Measurements from ENCODE around the gene ARHGDIG. TPM values are rescaled to one million over a fixed set of nuclear protein-coding genes. Genes with fewer than 3 reads are reported as not detected.

Gene ARHGDIG
- total and polyA plus RNA-seq, 7 experiments from 2014 or later: 1.2 to 2.1 (median 1.4) TPM; not detected in 4

GRCh38 chr16:303760-304505, 23.5 kb downstream of the ARHGDIG start:
- ChIA-PET CTCF (no interaction called here), POLR2A (interaction anchor here (0.6 kb wide), 1 partner anchor 9 kb away, joined by 6 read pairs; no protein-coding TSS in a partner anchor)
- Mint-ChIP-seq H3K27ac (peak overlapping the region in 3 of 9 donors; percentile 14 to 43 (median 32)), H3K4me1 (peaks cover 0 to 19% (median 13%) of the 10 kb centered on the region in 7 donors), H3K9me3 (no peaks in the 10 kb centered on the region), H3K27me3 (no peaks in the 10 kb centered on the region), H3K4me3 (no peak overlapping the region), H3K36me3 (peaks cover 0 to 18% (median 0%) of the 10 kb centered on the region in 5 donors)
- Histone ChIP-seq H3K36me3 (ENCODE audit: control insufficient read depth in 2 of 3, insufficient read depth in 3 of 3, low read length in 3 of 3) (peaks cover 0 to 63% (median 17%) of the 10 kb centered on the region in 3 experiments), H3K27me3 (ENCODE audit: control insufficient read depth in 2 of 2, insufficient read depth in 2 of 2, low read length in 2 of 2) (no peaks in the 10 kb centered on the region), H3K27ac (ENCODE audit: low read depth, low read length) (no peak overlapping the region), H3K9me3 (ENCODE audit: control insufficient read depth in 2 of 3, low read length in 3 of 3) (no peaks in the 10 kb centered on the region), H3K4me3 (ENCODE audit: low read length) (no peak overlapping the region), H3K4me1 (ENCODE audit: control insufficient read depth in 2 of 2, insufficient read depth in 2 of 2, low read length in 2 of 2) (no peaks in the 10 kb centered on the region)
- ATAC-seq (peak; percentile 69), DNase-seq (no peak)
- intact Hi-C loops (cut with micrococcal nuclease): no loop called here

- H3K9me3 Mint-ChIP-seq: no peaks in the 10 kb centered on the region
- no peak overlapping the region for H3K4me3 Mint-ChIP-seq
- H3K27ac ChIP-seq (ENCODE audit: low read depth, low read length): no peak overlapping the region
- H3K27ac Mint-ChIP-seq: peak overlapping the region in 4 of 9 donors; percentile 12 to 77 (median 48)
- peaks cover 0 to 18% (median 0%) of the 10 kb centered on the region in 5 donors for H3K36me3 Mint-ChIP-seq
- no peak overlapping the region for H3K4me3 ChIP-seq (ENCODE audit: low read length)
- ChIA-PET CTCF (interaction anchor here (1.6 kb wide), 1 partner anchor 41 kb away, joined by 3 read pairs; no protein-coding TSS in a partner anchor), POLR2A (no interaction called here)
- peaks cover 9 to 29% (median 22%) of the 10 kb centered on the region in 7 donors for H3K4me1 Mint-ChIP-seq
- no peaks in the 10 kb centered on the region for H3K27me3 Mint-ChIP-seq
- ATAC-seq (no peak), DNase-seq (no peak)
- intact Hi-C loops (cut with micrococcal nuclease): loop anchor here in 1 of 2 donors (5.0 kb wide), 2 partner anchors 46 to 189 kb away; partner anchors contain the start of gene AXIN1
- H3K27me3 ChIP-seq (ENCODE audit: control insufficient read depth in 2 of 2, insufficient read depth in 2 of 2, low read length in 2 of 2): no peaks in the 10 kb centered on the region
- H3K4me1 ChIP-seq (ENCODE audit: control insufficient read depth in 2 of 2, insufficient read depth in 2 of 2, low read length in 2 of 2): peaks cover 0 to 4% of the 10 kb centered on the region in 2 donors
- H3K36me3 ChIP-seq (ENCODE audit: control insufficient read depth in 2 of 3, insufficient read depth in 3 of 3, low read length in 3 of 3): peaks cover 0 to 56% (median 24%) of the 10 kb centered on the region in 3 experiments
- no peaks in the 10 kb centered on the region for H3K9me3 ChIP-seq (ENCODE audit: control insufficient read depth in 2 of 3, low read length in 3 of 3)
Observed at GRCh38 chr16:305916-306626, 25.7 kb downstream of the ARHGDIG start.

- H3K27me3 ChIP-seq (ENCODE audit: control insufficient read depth in 2 of 2, insufficient read depth in 2 of 2, low read length in 2 of 2): no peaks in the 10 kb centered on the region
- H3K4me1 Mint-ChIP-seq: peaks cover 9 to 29% (median 23%) of the 10 kb centered on the region in 7 donors
- no peak overlapping the region for H3K27ac ChIP-seq (ENCODE audit: low read depth, low read length)
- ChIA-PET CTCF (no interaction called here), POLR2A (interaction anchor here (1.0 kb wide), 1 partner anchor 18 kb away, joined by 3 read pairs; no protein-coding TSS in a partner anchor)
- H3K4me3 ChIP-seq (ENCODE audit: low read length): no peak overlapping the region
- no peaks in the 10 kb centered on the region for H3K9me3 Mint-ChIP-seq
- ATAC-seq (no peak), DNase-seq (no peak)
- H3K9me3 ChIP-seq (ENCODE audit: control insufficient read depth in 2 of 3, low read length in 3 of 3): no peaks in the 10 kb centered on the region
- H3K27me3 Mint-ChIP-seq: no peaks in the 10 kb centered on the region
- peaks cover 0 to 4% of the 10 kb centered on the region in 2 donors for H3K4me1 ChIP-seq (ENCODE audit: control insufficient read depth in 2 of 2, insufficient read depth in 2 of 2, low read length in 2 of 2)
- H3K4me3 Mint-ChIP-seq: no peak overlapping the region
- peaks cover 0 to 23% (median 0%) of the 10 kb centered on the region in 5 donors for H3K36me3 Mint-ChIP-seq
- intact Hi-C loops (cut with micrococcal nuclease): loop anchor here in 1 of 2 donors (5.0 kb wide), 2 partner anchors 45 to 190 kb away; partner anchors contain the start of gene AXIN1
- H3K27ac Mint-ChIP-seq: no peak overlapping the region
- H3K36me3 ChIP-seq (ENCODE audit: control insufficient read depth in 2 of 3, insufficient read depth in 3 of 3, low read length in 3 of 3): peaks cover 0 to 56% (median 24%) of the 10 kb centered on the region in 3 experiments
Observed at GRCh38 chr16:306911-307370, 26.6 kb downstream of the ARHGDIG start.

GRCh38 chr16:307691-308312, 27.4 kb downstream of the ARHGDIG start:
- DNase-seq (no peak), ATAC-seq (peak; percentile 48)
- H3K36me3 Mint-ChIP-seq: peaks cover 0 to 29% (median 0%) of the 10 kb centered on the region in 5 donors
- H3K27ac ChIP-seq (ENCODE audit: low read depth, low read length): no peak overlapping the region
- no peaks in the 10 kb centered on the region for H3K27me3 ChIP-seq (ENCODE audit: control insufficient read depth in 2 of 2, insufficient read depth in 2 of 2, low read length in 2 of 2)
- H3K36me3 ChIP-seq (ENCODE audit: control insufficient read depth in 2 of 3, insufficient read depth in 3 of 3, low read length in 3 of 3): peaks cover 5 to 56% (median 21%) of the 10 kb centered on the region in 3 experiments
- intact Hi-C loops (cut with micrococcal nuclease): loop anchor here in 1 of 2 donors (5.0 kb wide), 2 partner anchors 44 to 191 kb away; partner anchors contain the start of gene AXIN1
- no peak overlapping the region for H3K4me3 ChIP-seq (ENCODE audit: low read length)
- no peaks in the 10 kb centered on the region for H3K27me3 Mint-ChIP-seq
- ChIA-PET POLR2A (interaction anchor here (1.0 kb wide), 1 partner anchor 17 kb away, joined by 3 read pairs; no protein-coding TSS in a partner anchor), CTCF (no interaction called here)
- H3K4me3 Mint-ChIP-seq: no peak overlapping the region
- H3K27ac Mint-ChIP-seq: peak overlapping the region in 1 of 9 donors; percentile 32
- peaks cover 10 to 37% (median 26%) of the 10 kb centered on the region in 7 donors for H3K4me1 Mint-ChIP-seq
- peaks cover 0 to 4% of the 10 kb centered on the region in 2 donors for H3K4me1 ChIP-seq (ENCODE audit: control insufficient read depth in 2 of 2, insufficient read depth in 2 of 2, low read length in 2 of 2)
- no peaks in the 10 kb centered on the region for H3K9me3 Mint-ChIP-seq
- H3K9me3 ChIP-seq (ENCODE audit: control insufficient read depth in 2 of 3, low read length in 3 of 3): no peaks in the 10 kb centered on the region

- peaks cover 0 to 4% of the 10 kb centered on the region in 2 donors for H3K4me1 ChIP-seq (ENCODE audit: control insufficient read depth in 2 of 2, insufficient read depth in 2 of 2, low read length in 2 of 2)
- DNase-seq: peak in 5 of 9 donors; percentile 33 to 52 (median 40)
- ChIA-PET CTCF (interaction anchor here (0.8 to 1.4 kb wide), 3 partner anchors 42 to 243 kb away, joined by 3 to 4 read pairs (median 3); no protein-coding TSS in a partner anchor), POLR2A (interaction anchor here (0.8 to 1.2 kb wide), 3 partner anchors 15 to 81 kb away, joined by 3 to 5 read pairs (median 3); partner anchors contain the start of gene MRPL28)
- Mint-ChIP-seq H3K9me3 (no peaks in the 10 kb centered on the region), H3K36me3 (peaks cover 0 to 25% (median 0%) of the 10 kb centered on the region in 5 donors), H3K27ac (peak overlapping the region in 7 of 9 donors; percentile 25 to 82 (median 69)), H3K4me3 (peak overlapping the region in 3 of 10 donors; percentile 28 to 57 (median 39)), H3K27me3 (no peaks in the 10 kb centered on the region), H3K4me1 (peaks cover 10 to 37% (median 20%) of the 10 kb centered on the region in 7 donors)
- intact Hi-C loops (cut with micrococcal nuclease): loop anchor here in 1 of 2 donors (1.0 to 5.0 kb wide), 3 partner anchors 43 to 192 kb away; partner anchors contain the start of gene AXIN1
- ATAC-seq: peak; percentile 60
- no peaks in the 10 kb centered on the region for H3K27me3 ChIP-seq (ENCODE audit: control insufficient read depth in 2 of 2, insufficient read depth in 2 of 2, low read length in 2 of 2)
- no peak overlapping the region for H3K4me3 ChIP-seq (ENCODE audit: low read length)
- peaks cover 5 to 63% (median 29%) of the 10 kb centered on the region in 3 experiments for H3K36me3 ChIP-seq (ENCODE audit: control insufficient read depth in 2 of 3, insufficient read depth in 3 of 3, low read length in 3 of 3)
- no peaks in the 10 kb centered on the region for H3K9me3 ChIP-seq (ENCODE audit: control insufficient read depth in 2 of 3, low read length in 3 of 3)
- no peak overlapping the region for H3K27ac ChIP-seq (ENCODE audit: low read depth, low read length)
Observed at GRCh38 chr16:309476-309875, 29.1 kb downstream of the ARHGDIG start.
